ENCODE data around the gene MTMR3.

DNA sequence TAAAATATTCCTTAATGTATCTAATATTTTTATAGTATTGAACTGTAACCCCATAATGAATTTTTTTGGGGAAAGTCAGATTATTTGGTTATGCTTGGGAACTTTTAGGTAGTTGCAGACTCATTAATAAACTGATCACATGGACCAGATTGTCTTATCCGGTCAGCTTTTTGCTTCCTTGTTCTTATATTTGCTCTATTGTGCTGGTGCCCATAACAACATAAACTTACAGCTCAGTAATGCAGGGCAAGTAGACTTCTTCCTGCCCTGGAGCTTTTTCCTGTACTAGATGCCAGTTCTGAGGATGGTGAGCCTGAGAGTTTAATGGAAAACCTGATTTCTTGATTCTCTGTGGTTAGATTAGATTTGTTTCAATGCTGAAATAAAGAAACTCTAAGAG is 53.2 kb downstream of the MTMR3 start:
- TF ChIP-seq, protein P1, sequence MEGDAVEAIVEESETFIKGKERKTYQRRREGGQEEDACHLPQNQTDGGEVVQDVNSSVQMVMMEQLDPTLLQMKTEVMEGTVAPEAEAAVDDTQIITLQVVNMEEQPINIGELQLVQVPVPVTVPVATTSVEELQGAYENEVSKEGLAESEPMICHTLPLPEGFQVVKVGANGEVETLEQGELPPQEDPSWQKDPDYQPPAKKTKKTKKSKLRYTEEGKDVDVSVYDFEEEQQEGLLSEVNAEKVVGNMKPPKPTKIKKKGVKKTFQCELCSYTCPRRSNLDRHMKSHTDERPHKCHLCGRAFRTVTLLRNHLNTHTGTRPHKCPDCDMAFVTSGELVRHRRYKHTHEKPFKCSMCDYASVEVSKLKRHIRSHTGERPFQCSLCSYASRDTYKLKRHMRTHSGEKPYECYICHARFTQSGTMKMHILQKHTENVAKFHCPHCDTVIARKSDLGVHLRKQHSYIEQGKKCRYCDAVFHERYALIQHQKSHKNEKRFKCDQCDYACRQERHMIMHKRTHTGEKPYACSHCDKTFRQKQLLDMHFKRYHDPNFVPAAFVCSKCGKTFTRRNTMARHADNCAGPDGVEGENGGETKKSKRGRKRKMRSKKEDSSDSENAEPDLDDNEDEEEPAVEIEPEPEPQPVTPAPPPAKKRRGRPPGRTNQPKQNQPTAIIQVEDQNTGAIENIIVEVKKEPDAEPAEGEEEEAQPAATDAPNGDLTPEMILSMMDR (IDR thresholded peaks at IDR 0.05), result no peak
- TF ChIP-seq POLR2A (IDR thresholded peaks at IDR 0.05), result no peak
